AML-193 (cell line): ENCODE results near the gene ZFPL1.
A peak's percentile ranks its signal among the peaks of the same experiment; 100 is the strongest.
"Not testable (repeated sequence)": the region's sequence is repeated elsewhere in the genome, so short reads cannot be mapped to it uniquely, and the experiment has no call there.

Experiments
- DNase-seq, 2 experiments: peaks; one replicate each; lab custom pipeline; 2025; lab: John Stamatoyannopoulos, UW

Gene ZFPL1

GRCh38 chr11:65113839-65114238 is 29.8 kb downstream of the ZFPL1 start:
- DNase-seq = no peak

GRCh38 chr11:65114538-65115171 is 30.6 kb downstream of the ZFPL1 start:
- DNase-seq = no peak

GRCh38 chr11:65115361-65116082 is 31.5 kb downstream of the ZFPL1 start:
- no peak for DNase-seq

GRCh38 chr11:65116370-65117205 is 32.6 kb downstream of the ZFPL1 start:
- DNase-seq = no peak

- DNase-seq = peak; percentile 94 to 97
Measured at GRCh38 chr11:65117206-65118096, 33.4 kb downstream of the ZFPL1 start, which contains the start of gene ZNHIT2. ZNHIT2 (minus strand) TSS chr11:65117701; CDS start chr11:65117653, 48 bp downstream.

- DNase-seq = no peak
Measured at GRCh38 chr11:65118097-65118837, 34.2 kb downstream of the ZFPL1 start.

- DNase-seq = not testable (repeated sequence)
Measured at GRCh38 chr11:65118891-65119669, 35.1 kb downstream of the ZFPL1 start.

- DNase-seq = no peak
Measured at GRCh38 chr11:65119670-65119995, 35.6 kb downstream of the ZFPL1 start.

GRCh38 chr11:65120831-65121230 is 36.8 kb downstream of the ZFPL1 start:
- no peak for DNase-seq

GRCh38 chr11:65121447-65121864 is 37.4 kb downstream of the ZFPL1 start:
- DNase-seq = peak in 1 of 2 experiments; percentile 6

- peak; percentile 97 to 98 for DNase-seq
Measured at GRCh38 chr11:65121865-65122696, 38.1 kb downstream of the ZFPL1 start, which contains the start of the genes FAU and MRPL49. FAU (minus strand) TSS chr11:65122134; CDS start chr11:65121813, 321 bp downstream. MRPL49 (plus strand) TSS chr11:65122321; CDS start chr11:65122347, 26 bp downstream.

GRCh38 chr11:65124480-65125196 is 40.6 kb downstream of the ZFPL1 start:
- DNase-seq = no peak

GRCh38 chr11:65125197-65126056 is 41.4 kb downstream of the ZFPL1 start:
- no peak for DNase-seq

GRCh38 chr11:65126624-65127274 is 42.7 kb downstream of the ZFPL1 start:
- DNase-seq = no peak

GRCh38 chr11:65127473-65128181 is 43.6 kb downstream of the ZFPL1 start:
- no peak for DNase-seq
